ENCODE measurements around the gene DLG5.

DLG5 gene

DNA sequence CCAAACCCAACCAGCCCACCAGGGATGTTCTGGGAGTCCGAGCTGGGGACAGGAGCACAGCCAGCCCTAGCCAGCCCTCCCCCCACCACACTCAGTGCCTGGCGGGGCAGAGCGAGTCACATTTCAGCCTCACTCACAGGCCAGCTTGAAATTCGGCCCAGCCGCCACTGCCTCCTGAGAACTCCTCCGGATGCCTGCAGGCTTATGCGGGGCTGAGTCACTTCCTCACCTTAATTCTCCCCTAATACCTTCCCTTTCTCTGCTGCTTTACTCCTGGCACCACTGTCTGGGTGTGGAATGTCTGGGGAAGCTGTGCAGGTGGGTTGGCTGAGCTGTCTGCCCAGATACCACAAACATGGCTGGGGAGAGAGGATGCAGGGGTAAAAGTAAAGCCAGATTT, 22.6 kb upstream of the DLG5 start:
- DNase-seq (ENCODE audit: low spot score): no peak

DNA sequence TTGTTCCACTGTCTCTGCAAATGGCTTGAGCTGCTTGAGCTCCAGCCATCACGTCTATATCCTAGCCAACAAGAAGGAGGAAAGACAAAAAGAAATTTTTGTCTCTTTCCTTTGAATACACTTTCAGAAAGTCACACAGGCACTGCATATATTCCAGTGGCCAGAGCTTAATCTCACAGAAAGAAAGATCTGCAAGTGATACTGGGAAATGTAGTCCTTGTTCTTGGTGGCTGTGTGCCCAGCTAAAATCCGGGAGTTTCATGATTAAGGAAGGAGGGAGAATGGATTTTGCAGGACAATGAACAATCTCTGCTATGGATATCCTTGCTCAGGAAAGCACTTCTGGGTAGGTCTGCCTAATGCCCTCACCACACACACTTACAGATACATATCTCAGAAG, 19.5 kb upstream of the DLG5 start:
- DNase-seq (ENCODE audit: low spot score): no peak

- no peak for DNase-seq (ENCODE audit: low spot score)
These were observed 18.0 kb upstream of the DLG5 start for GRCh38 chr10:77944519-77944918.

DNA sequence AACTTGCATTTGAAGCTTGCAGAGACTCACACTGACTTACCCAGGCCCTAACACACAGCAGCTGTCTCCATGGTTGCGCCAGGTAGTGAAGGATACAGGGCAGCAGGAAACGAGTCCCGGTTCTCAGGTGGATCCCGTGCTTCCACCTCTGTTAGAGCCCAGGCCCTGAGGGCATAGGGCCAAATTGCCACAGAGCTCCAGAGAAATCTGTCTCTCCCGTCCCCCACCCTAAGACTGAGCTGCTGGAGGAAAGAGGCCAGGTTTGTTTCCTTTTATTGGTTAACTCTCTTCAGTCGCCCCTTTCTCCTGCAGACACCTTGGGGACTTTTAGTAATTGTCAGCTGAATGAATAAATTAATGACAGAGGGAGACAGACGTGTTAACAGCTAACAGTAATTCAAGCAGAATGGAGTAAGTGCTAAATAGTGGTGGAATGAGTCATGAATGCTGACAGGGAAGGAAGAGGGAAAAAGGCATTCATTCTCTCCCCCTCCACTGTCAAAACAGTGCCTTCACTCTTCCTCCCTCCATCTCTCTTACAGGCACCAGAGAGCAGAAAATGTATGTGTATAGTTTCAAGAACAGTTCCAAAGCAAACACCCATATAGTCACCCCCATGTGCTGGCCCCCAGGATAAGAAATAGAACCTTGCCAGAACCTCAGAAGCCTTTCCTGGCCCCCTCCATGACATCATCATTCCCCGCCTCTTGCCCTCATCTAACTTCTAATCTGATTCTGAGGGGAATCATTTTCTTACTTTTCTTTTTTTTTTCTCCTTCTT, 16.8 kb upstream of the DLG5 start:
- no peak for DNase-seq (ENCODE audit: low spot score)

DNA sequence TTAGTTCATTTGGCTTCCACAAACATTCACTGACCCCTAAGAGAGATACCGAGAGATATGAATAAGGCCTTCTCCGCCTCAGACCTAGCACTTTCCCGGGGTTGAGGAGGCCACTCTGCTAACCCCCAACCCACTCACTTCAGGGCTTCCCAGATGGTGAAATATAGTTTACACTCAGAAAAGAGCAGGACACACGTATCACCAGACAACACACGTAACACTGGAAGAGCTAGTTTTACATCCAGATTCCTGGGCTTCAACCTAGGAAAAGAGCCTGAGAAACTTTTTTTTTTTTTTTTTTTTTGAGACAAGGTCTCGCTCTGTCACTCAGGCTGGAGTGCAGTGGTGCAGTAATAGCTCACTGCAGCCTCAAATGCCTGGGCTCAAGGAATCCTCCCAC, 15.2 kb upstream of the DLG5 start:
- DNase-seq (ENCODE audit: low spot score): no peak

DNA sequence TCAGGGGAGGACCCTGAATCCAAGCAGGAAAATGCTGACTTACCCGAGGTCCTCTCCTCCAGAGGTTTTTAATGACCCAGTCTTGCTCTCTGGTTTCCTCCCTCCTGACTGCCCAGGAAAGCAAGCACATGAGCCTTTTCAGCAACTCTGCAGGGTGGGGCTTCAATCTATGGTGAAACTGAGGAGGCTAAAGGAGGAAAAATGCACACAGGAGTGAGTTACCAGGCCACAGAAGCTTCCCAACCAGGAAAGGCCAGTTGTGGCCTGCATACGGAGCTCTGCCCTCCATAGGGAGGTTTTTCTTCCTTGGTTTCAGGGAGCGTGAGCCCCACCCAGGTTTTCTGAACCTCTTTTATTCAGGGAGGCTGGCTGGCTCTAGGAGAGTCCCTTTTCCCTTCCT, 14.1 kb upstream of the DLG5 start:
- DNase-seq (ENCODE audit: low spot score): no peak

GRCh38 chr10:77940225-77940624, 13.7 kb upstream of the DLG5 start:
- no peak for DNase-seq (ENCODE audit: low spot score)

DNA sequence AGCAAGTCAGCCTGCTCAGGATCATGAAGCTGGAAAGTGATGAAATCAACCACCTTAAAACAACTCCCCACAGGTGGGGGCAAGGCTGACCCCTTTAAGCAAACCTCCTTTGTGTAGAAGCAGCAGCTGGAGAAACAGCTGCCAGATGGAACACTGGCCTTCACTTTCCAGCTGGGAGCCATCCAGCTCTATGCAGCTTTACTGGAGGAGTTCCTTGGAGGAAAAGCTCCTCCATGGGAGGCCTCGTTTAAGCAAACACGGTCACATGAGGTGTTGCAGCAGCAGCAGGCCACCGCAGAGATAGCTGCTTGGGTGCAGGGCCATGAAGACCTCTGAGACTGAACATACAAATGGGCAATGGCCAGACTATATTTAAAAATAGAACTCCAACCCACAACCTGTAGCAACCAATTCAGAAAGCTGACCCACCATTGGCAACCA, 13.0 kb upstream of the DLG5 start:
- no peak for DNase-seq (ENCODE audit: low spot score)

DNA sequence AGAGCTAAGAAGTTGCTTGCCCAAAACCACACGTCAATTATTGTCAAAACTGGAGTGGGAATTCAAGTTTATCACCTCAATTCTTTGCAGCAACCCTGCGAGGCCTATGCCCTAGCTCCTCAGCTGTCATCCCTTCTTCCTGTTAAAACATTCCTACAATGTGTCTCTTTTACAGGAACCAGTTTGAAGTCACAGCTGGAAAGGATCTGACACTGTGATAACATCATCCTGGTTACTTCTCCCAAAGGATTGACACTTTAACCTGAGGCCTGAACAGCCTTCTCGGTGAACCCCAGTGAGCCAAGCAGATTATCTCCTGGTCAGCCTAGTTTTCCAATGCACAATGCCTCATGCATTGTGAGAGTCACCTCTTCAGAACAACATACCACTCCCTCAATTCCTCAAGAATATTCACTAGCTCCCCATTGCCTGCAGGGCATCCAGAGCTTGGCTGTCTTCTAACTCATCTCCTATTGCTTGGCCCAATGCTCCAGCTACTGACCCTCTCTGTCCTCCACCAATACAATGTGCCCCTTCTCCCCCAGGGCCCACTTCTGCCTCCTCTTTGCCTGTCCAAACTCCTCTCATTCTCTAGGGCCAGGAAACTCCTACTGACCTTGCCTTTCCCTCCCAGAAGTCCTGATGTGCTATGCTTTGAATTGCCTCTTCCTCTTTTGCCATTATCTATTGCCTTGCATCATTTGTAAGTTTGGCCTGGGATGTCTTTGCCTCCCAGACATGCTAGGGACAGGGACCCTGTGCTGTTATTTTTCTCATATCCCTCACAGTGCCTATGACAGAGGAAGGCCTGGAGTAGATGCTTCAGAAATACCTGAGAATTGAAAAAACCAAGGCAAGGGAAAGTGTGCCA, 10.4 kb upstream of the DLG5 start:
- DNase-seq (ENCODE audit: low spot score): no peak

GRCh38 chr10:77932016-77932715, 5.6 kb upstream of the DLG5 start:
- no peak for DNase-seq (ENCODE audit: low spot score)

DNA sequence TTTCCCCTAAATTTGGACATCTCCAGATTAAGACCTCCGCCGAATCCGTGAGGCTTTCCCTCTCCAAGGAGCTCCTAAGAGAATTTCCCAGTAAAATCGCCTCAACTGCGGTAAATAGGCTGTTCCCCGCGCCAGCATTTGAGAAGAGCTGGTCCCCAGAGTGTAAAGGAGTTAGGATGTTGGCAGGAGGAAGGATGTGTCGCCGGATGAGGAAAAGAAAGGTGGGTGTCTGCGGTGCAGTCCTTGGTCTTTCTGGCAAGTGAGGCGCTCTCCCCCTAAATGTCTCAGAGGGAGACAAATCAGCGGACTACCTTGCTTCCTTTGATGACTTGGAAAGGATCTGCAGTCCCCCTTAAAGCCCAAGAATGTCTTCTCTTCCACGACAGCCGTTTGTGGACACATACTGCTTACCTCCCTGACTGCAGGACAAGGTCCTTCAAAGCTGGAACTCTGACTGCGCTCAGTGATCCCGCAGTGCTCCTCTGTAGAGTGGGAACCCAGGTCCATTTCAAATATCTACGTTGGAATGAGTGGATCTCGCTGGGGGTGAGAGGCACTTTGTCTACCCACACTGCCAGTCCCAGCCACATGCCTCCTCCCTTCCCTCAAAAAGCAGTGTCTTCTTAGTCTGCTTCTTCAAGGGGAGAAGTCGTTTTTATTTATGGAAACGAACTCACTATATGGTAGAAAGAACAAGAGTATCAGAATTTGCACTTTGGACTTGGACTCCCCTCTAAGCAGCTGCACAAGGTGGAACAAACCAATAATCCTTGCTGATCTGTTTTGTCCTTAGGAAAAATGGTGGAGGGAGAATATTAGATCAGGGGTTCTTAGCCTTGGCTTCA, 1.1 kb upstream of the DLG5 start:
- DNase-seq (ENCODE audit: low spot score): no peak

- no peak for DNase-seq (ENCODE audit: low spot score)
These were observed 575 bp downstream of the DLG5 start for GRCh38 chr10:77925795-77926565.

- DNase-seq (ENCODE audit: low spot score): no peak
These were observed 1.2 kb downstream of the DLG5 start for GRCh38 chr10:77925410-77925794.

GRCh38 chr10:77922566-77923179, 3.9 kb downstream of the DLG5 start:
- no peak for DNase-seq (ENCODE audit: low spot score)

GRCh38 chr10:77922055-77922454, 4.5 kb downstream of the DLG5 start:
- DNase-seq (ENCODE audit: low spot score): no peak

DNA sequence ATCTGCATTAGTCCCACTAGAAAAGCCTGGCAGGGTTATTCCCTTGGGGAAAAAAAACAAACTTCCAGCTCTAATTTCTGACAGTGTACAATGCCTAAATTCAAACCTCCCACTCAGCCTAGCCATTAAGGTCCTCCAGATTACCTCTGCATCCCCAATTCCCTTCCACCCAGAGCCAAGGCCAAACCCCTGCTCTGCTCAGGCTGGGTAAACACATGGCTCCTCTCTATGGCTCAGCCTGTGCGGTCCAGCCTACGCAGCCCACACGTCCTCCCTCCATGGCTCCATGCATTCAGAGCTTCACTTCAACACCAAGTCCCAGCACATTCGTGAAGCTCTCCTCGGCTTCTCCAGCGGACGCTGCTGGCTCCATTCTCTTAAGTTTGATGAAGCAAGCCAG, 5.2 kb downstream of the DLG5 start:
- DNase-seq (ENCODE audit: low spot score): no peak

- no peak for DNase-seq (ENCODE audit: low spot score)
These were observed 6.1 kb downstream of the DLG5 start for GRCh38 chr10:77920495-77920894.

- no peak for DNase-seq (ENCODE audit: low spot score)
These were observed 6.8 kb downstream of the DLG5 start for GRCh38 chr10:77919713-77920108.

DNA sequence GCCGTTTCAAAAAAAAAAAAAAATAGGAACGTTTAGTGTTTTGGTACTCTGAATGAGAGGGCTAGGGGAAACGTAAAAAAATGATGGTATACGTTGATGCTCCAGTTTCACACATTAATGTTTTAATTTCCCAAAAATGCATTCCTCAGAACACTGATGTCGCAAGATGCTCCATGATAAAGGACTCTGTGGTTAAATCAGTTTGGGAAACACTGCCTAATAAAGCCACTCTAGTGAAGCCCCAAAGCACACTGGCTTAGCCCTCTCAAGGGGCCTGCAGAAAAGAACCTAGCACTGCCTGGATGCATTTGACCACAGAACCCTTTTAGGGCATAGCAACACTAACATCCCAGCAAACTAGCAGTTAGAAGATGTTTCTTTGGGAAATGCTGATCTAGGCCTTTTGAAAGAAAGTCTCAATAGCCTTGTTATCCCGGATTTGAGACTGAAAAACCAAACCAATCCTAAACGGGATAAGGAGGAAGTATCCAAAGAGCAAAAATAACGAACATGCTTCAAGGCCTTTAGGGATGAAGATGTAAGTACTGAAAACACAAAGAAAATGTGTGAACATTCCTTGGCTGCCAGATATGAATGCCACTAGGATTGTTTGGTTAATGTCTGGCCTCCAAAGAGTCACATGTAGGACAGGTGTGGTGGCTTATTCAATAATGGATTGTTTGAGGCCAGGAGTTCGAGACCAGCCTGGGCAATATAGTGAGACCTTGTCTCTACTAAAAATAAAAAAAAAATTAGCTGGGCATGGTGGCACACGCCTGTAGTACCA, 11.0 kb downstream of the DLG5 start:
- DNase-seq (ENCODE audit: low spot score): no peak

DNA sequence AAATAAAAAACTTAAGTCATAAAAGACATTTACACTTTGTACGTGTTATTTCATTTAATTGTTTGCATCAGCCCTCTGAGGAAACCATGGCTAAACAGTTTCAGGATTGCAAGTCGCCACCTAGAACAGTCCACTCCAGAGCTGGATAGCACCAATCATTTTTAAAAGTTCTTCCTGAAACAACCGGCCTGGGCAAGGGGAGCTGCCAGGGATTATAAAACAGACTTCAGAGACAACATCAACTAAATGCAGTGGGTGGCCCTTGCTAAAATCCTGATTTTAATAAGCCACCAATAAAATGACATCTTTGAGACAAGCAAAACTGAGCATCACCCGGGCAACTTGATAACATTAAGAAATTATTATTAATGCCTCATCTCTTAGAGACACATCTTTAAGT, 13.5 kb downstream of the DLG5 start:
- DNase-seq (ENCODE audit: low spot score): no peak

All from hematopoietic multipotent progenitor cell treated with erythropoietin and hydrocortisone succinate and interleukin-3 and kit ligand, for 15 days (in vitro differentiated cells).